Effector memory CD4-positive, alpha-beta T cell (primary cell): ENCODE data around the gene PICK1.
"Not testable (repeated sequence)": the region's sequence is repeated elsewhere in the genome, so short reads cannot be mapped to it uniquely, and the experiment has no call there.

Experiments used
- DNase-seq, 3 donors: peaks; one replicate each; pipeline ENCODE4 v3.0.0-alpha.2; 2020
- H3K27ac ChIP-seq: 2 replicates; pipeline ENCODE4 v1.7.0; 2013; ENCODE audit warnings: mild to moderate bottlenecking, low read length, moderate library complexity; ENCODE audit not compliant: insufficient read depth, poor library complexity, severe bottlenecking
- H3K27me3 ChIP-seq: replicated peaks from 2 replicates; pipeline ENCODE4 v1.7.0; 2013; ENCODE audit warnings: mild to moderate bottlenecking, low read length; ENCODE audit not compliant: insufficient read depth, control insufficient read depth, poor library complexity, severe bottlenecking
- H3K36me3 ChIP-seq: 2 replicates; pipeline ENCODE4 v1.7.0; 2013; ENCODE audit warnings: mild to moderate bottlenecking, low read length, moderate library complexity; ENCODE audit not compliant: control insufficient read depth, insufficient read depth
- H3K4me1 ChIP-seq: 2 replicates; pipeline ENCODE4 v1.7.0; 2013; ENCODE audit warnings: low read length, mild to moderate bottlenecking; ENCODE audit not compliant: control insufficient read depth, insufficient read depth, poor library complexity, severe bottlenecking
- H3K4me3 ChIP-seq: 2 replicates; pipeline ENCODE4 v1.7.0; 2013; ENCODE audit warnings: low read length, low read depth, mild to moderate bottlenecking; ENCODE audit not compliant: insufficient read depth, poor library complexity, severe bottlenecking
- H3K9me3 ChIP-seq: 2 replicates; pipeline ENCODE4 v1.7.0; 2013; ENCODE audit warnings: mild to moderate bottlenecking, low read length, moderate library complexity; ENCODE audit not compliant: control insufficient read depth

PICK1 gene

DNA sequence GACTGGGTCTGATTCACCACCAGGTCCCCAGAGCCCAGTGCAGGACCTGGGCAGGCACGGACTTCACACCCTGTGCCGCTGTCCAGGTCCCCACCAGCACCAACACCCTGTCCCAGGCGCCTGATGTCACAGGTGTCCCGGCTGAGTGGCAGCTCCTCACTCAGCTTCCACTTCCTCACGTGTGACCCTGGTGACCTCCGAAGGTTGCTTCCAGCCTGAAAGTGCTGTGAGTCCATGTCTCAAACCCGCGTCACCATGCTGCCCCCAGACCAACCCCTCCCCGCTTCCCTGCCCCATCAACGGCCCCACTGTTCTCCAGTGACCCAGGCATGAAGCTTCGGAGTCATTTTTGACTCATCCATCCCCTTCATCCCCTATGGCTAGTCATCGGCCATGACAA, 25.7 kb upstream of the PICK1 start:
- H3K4me1 ChIP-seq = no peaks in the 10 kb centered on the region
- H3K4me3 ChIP-seq = no peak overlapping the region
- no peak for DNase-seq
- H3K9me3 ChIP-seq = no peaks in the 10 kb centered on the region
- no peaks in the 10 kb centered on the region for H3K36me3 ChIP-seq
- no peaks in the 10 kb centered on the region for H3K27me3 ChIP-seq
- H3K27ac ChIP-seq = no peak overlapping the region

DNA sequence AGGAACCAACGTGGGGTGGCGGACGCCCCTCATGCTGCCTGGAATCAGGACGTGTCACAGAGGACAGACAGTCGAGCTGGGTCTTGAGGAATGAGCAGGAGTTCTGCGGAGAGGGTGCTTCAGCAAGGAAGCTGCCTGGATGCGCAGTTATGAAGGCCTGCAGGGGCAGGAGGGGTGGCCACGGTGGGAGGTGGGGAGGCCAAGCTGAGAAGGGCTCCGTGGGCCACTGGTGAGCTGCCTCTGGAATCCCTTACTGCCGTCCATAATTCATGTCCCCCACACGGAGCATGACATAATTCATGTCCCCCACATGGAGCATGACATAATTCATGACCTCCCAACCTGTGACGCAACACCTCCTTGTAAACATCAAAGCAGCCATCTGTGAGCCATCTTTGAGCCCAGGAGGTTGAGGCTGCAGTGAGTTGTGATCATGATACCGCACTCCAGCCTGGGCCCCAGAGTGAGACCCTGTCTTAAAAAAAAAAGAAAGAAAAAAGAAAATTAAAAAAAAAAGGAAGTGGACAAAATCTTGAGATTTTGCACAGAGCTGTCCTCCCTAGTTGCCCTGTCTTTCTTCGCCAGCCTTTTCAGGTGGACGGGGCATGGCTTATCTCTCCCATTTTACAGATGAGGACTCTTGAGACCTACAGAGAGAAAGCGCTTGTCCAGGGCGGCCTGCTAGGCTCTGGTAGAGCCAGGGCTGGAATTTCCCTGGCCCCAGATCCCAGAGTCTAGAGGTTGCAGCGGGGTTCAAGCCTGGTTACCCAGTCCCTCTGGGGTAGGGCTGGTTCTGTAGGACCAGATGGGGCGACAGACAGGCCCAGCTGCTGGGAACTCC, 24.3 kb upstream of the PICK1 start:
- no peaks in the 10 kb centered on the region for H3K36me3 ChIP-seq
- H3K9me3 ChIP-seq = no peaks in the 10 kb centered on the region
- H3K4me3 ChIP-seq = no peak overlapping the region
- no peak overlapping the region for H3K27ac ChIP-seq
- H3K27me3 ChIP-seq = no peaks in the 10 kb centered on the region
- no peaks in the 10 kb centered on the region for H3K4me1 ChIP-seq
- no peak for DNase-seq

GRCh38 chr22:38033522-38034277, 23.5 kb upstream of the PICK1 start:
- Histone ChIP-seq H3K36me3 (no peaks in the 10 kb centered on the region), H3K4me3 (no peak overlapping the region), H3K27ac (no peak overlapping the region), H3K9me3 (no peaks in the 10 kb centered on the region), H3K4me1 (no peaks in the 10 kb centered on the region), H3K27me3 (no peaks in the 10 kb centered on the region)
- no peak for DNase-seq

DNA sequence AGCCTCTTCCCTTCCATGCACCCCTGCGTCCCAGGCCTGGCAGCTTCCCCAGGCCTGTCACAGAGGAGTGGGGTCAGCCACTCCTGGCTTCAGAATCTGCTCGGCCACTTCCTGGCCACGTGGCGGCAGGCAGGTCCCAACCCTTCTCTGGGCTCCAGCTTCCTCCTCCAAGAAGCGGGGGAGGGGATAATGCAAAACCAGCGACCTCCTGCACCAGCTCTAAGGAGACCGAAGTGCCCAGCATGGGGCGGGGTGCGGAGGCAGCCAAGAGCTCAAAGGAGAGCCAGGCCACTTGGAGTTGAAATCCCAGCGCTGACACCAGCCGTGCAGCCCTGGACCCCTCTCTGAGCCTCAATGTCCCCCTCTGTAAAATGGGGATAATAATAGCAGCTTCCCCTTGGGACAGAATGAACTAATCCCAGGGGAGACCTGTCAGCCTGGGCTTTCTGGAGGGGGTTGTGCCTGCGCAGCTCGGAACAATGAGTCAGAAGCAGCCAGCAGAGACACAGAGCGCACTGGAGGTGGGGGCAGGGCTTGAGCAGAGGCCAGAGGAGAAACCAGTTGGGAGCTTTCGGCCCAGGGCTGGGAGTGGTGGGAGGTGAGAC, 22.8 kb upstream of the PICK1 start:
- no peak for DNase-seq
- H3K27ac ChIP-seq = no peak overlapping the region
- H3K4me3 ChIP-seq = no peak overlapping the region
- no peaks in the 10 kb centered on the region for H3K4me1 ChIP-seq
- no peaks in the 10 kb centered on the region for H3K27me3 ChIP-seq
- no peaks in the 10 kb centered on the region for H3K9me3 ChIP-seq
- no peaks in the 10 kb centered on the region for H3K36me3 ChIP-seq

DNA sequence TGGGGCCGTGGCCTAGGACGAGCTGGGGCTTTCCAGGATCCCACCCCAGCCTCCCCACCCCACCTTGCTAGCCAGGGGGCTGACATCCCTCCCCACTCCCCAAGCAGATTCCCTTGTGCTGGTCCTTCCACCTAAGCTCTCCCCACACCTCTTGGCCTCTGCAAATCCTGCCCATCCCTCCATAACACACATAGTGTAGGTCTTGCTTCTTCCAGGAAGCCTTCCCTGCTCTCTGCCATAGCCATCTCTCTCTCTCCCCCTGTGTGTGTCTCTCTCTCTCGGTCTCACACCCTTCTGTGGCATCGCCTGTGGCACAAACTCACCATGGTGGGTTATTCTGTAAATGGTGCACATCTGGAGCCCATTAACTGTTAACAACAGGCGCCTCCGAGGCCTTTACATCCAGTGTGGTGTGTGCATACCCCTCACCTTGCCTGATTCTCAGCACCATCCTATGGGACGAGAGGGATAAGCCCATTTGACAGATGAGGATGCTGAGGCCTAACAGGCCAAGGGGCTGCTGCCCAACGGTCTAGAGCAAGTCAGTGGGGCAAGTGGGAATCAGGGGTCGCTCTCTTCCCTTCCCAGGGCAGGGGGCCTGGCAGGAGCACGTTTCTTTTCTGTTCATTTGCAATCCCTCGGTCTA, 22.2 kb upstream of the PICK1 start:
- no peak overlapping the region for H3K4me3 ChIP-seq
- no peaks in the 10 kb centered on the region for H3K9me3 ChIP-seq
- H3K4me1 ChIP-seq = no peaks in the 10 kb centered on the region
- no peaks in the 10 kb centered on the region for H3K36me3 ChIP-seq
- H3K27me3 ChIP-seq = no peaks in the 10 kb centered on the region
- H3K27ac ChIP-seq = no peak overlapping the region
- no peak for DNase-seq

DNA sequence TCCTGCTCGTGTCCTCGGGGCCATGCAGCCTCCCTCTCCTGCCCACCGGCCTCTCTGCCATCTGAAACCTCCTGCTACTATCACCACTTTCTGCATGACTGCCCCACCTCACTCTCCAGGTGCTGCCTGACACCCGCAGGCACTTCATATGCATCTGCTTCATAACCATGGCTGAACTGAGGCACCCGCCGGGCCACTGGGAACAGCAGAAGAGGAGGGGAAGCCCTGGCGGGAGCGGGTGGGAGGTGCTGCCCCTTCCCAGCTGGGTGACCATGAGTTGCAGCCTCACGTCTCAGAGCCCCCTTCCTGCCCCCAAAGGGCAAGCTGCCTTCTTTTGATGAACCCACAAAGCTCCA, 21.7 kb upstream of the PICK1 start:
- Histone ChIP-seq H3K9me3 (no peaks in the 10 kb centered on the region), H3K4me1 (no peaks in the 10 kb centered on the region), H3K27me3 (no peaks in the 10 kb centered on the region), H3K4me3 (no peak overlapping the region), H3K27ac (no peak overlapping the region), H3K36me3 (no peaks in the 10 kb centered on the region)
- no peak for DNase-seq

- no peak overlapping the region for H3K4me3 ChIP-seq
- no peaks in the 10 kb centered on the region for H3K27me3 ChIP-seq
- H3K4me1 ChIP-seq = no peaks in the 10 kb centered on the region
- H3K36me3 ChIP-seq = no peaks in the 10 kb centered on the region
- no peak overlapping the region for H3K27ac ChIP-seq
- H3K9me3 ChIP-seq = no peaks in the 10 kb centered on the region
- DNase-seq = no peak
These were observed 20.7 kb upstream of the PICK1 start for GRCh38 chr22:38036392-38037062.

- not testable (repeated sequence) for H3K9me3 ChIP-seq, H3K4me1 ChIP-seq, H3K27ac ChIP-seq, H3K4me3 ChIP-seq, H3K27me3 ChIP-seq, H3K36me3 ChIP-seq, DNase-seq
These were observed 19.6 kb upstream of the PICK1 start for GRCh38 chr22:38037367-38038150.

GRCh38 chr22:38038426-38038825, 18.8 kb upstream of the PICK1 start:
- DNase-seq = no peak
- Histone ChIP-seq H3K36me3 (no peaks in the 10 kb centered on the region), H3K27me3 (no peaks in the 10 kb centered on the region), H3K27ac (no peak overlapping the region), H3K4me3 (no peak overlapping the region), H3K4me1 (no peaks in the 10 kb centered on the region), H3K9me3 (no peaks in the 10 kb centered on the region)
